Neutrophil (primary cell): ENCODE results near the gene RAPGEF6.
"Not testable (repeated sequence)": the region's sequence is repeated elsewhere in the genome, so short reads cannot be mapped to it uniquely, and the experiment has no call there.

Experiments used
- H3K27ac ChIP-seq: fragments of 200-600 bp; sonication (generic); 2 replicates; pipeline ENCODE4 v1.5.1; 2016; ENCODE audit warnings: mild to moderate bottlenecking, moderate library complexity
- H3K27me3 ChIP-seq: fragments of 200-600 bp; sonication (generic); 2 replicates; pipeline ENCODE4 v1.6.0; 2016; ENCODE audit warnings: mild to moderate bottlenecking
- H3K36me3 ChIP-seq: fragments of 200-600 bp; sonication (generic); 2 replicates; pipeline ENCODE4 v1.5.1; 2017
- H3K4me1 ChIP-seq, 2 experiments: fragments of 200-600 bp in 1 of 2; sonication (generic) in 1 of 2; 1 replicate in 1 of 2; 2 replicates in 1 of 2; pipeline versions ENCODE4 v1.5.1 to v1.6.1; 2013 to 2016; ENCODE audit warnings: low read depth in 1 of 2, low read length in 1 of 2, mild to moderate bottlenecking in 1 of 2, moderate library complexity in 1 of 2; ENCODE audit not compliant: control insufficient read depth in 1 of 2, insufficient read depth in 1 of 2
- H3K4me3 ChIP-seq, 2 experiments: fragments of 200-600 bp in 1 of 2; sonication (generic) in 1 of 2; 1 replicate in 1 of 2; 2 replicates in 1 of 2; pipeline ENCODE4 v1.5.1; 2013 to 2016; ENCODE audit warnings: low read depth in 1 of 2, low read length in 1 of 2, mild to moderate bottlenecking in 1 of 2, moderate library complexity in 1 of 2
- H3K9me3 ChIP-seq: fragments of 200-600 bp; sonication (generic); 2 replicates; pipeline ENCODE4 v1.5.1; 2016
- CTCF ChIP-seq: fragments of 200-600 bp; sonication (generic); IDR thresholded peaks from 2 replicates; pipeline ENCODE4 v1.5.1; 2016; ENCODE audit warnings: antibody characterized with exemption

Gene RAPGEF6

DNA sequence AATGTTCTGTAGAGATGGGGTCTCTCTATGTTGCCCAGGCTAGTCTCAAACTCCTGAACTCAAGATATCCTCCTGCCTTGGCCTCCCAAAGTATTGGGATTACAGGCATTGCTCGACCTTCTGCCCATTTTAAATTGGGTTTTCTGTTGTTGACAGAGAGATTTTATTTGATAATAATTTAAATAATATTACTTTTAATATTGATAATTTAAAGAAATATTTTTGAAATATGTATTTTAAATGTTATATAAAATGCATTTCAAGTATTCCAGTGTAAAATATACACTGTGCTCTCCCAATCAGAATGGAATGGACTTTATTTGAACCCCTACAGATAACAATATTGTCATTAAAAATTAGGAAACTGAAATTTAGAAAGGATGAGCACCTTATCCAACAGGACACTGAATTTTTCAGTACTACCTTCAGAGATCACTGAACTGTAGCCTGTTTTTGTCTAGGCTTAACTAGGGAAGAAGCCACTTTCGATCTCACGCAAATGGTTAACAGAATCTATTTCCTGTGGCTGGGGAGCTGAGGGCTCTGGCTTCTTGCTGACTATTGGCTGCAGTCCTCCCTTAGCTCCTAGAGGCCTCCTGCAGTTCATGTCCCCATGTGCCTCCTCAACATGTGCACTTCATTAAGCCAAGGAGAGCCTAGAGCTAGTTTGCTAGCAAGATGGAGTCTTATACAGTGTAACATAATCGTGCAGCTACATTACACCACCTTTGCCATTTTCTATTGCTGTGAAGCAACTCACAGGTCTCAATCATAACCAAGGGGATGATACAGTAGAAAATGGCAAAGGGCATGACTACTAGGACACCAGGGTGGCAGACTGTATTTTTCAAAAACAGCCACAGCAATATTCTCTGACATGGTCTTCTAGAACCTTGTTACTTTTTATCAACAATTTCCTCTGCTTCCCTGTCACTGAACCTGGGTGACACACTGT is 221.1 kb downstream of the RAPGEF6 start:
- Histone ChIP-seq H3K4me3 (no peak overlapping the region), H3K27ac (no peak overlapping the region), H3K9me3 (no peaks in the 10 kb centered on the region), H3K4me1 (peaks cover 0 to 4% of the 10 kb centered on the region in 2 experiments), H3K27me3 (no peaks in the 10 kb centered on the region), H3K36me3 (peaks cover 47% of the 10 kb centered on the region)
- TF ChIP-seq CTCF = no peak

- Histone ChIP-seq H3K4me3 (no peak overlapping the region), H3K27me3 (no peaks in the 10 kb centered on the region), H3K9me3 (no peaks in the 10 kb centered on the region), H3K27ac (peak overlapping the region; percentile 69), H3K36me3 (peaks cover 61% of the 10 kb centered on the region), H3K4me1 (peaks cover 0 to 13% of the 10 kb centered on the region in 2 experiments)
- TF ChIP-seq CTCF = no peak
Observed at GRCh38 chr5:131406975-131407638, 227.9 kb downstream of the RAPGEF6 start.

DNA sequence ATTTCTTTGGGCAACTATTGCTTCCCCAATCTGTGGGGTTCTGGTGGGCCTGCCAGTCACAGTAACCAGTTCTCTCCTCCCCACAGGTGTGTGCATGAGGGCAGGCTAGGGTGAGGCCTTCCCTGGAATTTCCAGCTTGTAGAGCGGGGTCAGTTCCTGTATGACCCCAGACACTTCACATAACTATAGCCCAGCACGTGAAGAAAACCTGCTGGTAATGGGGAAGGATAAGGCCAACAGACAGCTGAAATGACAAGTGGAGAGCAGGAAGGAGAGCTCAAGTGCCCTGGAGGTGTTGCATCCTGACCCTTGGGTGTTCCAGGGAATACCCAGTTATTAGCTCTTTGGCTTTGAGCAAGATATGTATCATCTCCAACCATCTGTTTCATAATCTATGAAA is 229.0 kb downstream of the RAPGEF6 start:
- no peak for TF ChIP-seq CTCF

DNA sequence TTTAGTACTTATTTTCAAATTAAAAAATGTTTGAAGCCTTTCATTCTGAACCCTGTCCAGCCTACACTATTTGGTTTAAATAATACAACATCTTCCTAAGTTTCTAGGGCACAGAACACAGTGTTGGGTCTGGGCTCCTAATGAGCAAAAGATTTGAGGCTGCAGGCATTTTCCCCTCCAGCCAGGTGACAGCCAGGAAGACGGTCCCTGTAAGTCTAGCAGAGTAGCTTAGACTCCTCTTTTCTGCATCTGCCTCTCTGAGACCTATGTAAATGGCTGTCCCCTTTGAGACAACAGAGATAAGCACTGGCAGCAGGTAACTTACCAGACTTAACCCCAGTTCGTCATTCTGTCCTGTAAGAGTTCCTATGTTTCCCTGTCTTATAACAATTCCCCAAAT is 229.4 kb downstream of the RAPGEF6 start:
- no peak for TF ChIP-seq CTCF

More for the DNA sequence above, 229.0 kb downstream of the RAPGEF6 start:
- peaks cover 0 to 13% of the 10 kb centered on the region in 2 experiments for H3K4me1 ChIP-seq
- H3K4me3 ChIP-seq = no peak overlapping the region
- no peaks in the 10 kb centered on the region for H3K27me3 ChIP-seq
- no peaks in the 10 kb centered on the region for H3K9me3 ChIP-seq
- H3K27ac ChIP-seq = peak overlapping the region; percentile 35
- H3K36me3 ChIP-seq = peaks cover 54% of the 10 kb centered on the region

GRCh38 chr5:131400585-131400984 is 234.4 kb downstream of the RAPGEF6 start:
- H3K4me3 ChIP-seq = no peak overlapping the region
- no peak overlapping the region for H3K27ac ChIP-seq
- no peaks in the 10 kb centered on the region for H3K27me3 ChIP-seq
- H3K36me3 ChIP-seq = peaks cover 52% of the 10 kb centered on the region
- H3K4me1 ChIP-seq = no peaks in the 10 kb centered on the region
- no peaks in the 10 kb centered on the region for H3K9me3 ChIP-seq
- TF ChIP-seq CTCF = no peak

More for the DNA sequence above, 229.4 kb downstream of the RAPGEF6 start:
- Histone ChIP-seq H3K9me3 (no peaks in the 10 kb centered on the region), H3K4me1 (peaks cover 0 to 13% of the 10 kb centered on the region in 2 experiments), H3K27ac (peak overlapping the region; percentile 36), H3K27me3 (no peaks in the 10 kb centered on the region), H3K36me3 (peaks cover 50% of the 10 kb centered on the region), H3K4me3 (no peak overlapping the region)

DNA sequence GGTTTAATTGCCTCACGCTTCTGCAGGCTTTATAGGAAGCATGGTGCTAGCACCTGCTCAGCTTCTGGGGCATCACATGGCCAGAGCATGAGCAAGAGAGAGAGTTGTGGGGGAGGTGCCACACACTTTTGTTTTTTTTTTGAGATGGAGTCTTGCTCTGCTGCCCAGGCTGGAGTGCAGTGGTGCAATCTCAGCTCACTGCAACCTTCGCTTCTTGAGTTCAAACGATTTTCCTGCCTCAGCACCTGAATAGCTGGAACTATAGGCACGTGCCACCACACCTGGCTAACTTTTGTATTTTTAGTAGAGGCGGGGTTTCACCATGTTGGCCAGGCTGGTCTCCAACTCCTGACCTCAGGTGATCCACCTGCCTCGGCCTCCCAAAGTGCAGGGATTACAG is 236.0 kb downstream of the RAPGEF6 start:
- H3K9me3 ChIP-seq, H3K27me3 ChIP-seq, H3K4me1 ChIP-seq, H3K4me3 ChIP-seq, H3K27ac ChIP-seq: not testable (repeated sequence)
- peaks cover 55% of the 10 kb centered on the region for H3K36me3 ChIP-seq
